LNCaP clone FGC (cell line): ENCODE data around the gene PSAT1.

Experiments
- DNase-seq: peaks from one replicate; pipeline ENCODE4 v3.0.0-alpha.2; 2011; ENCODE audit warnings: low read depth
- H3K4me3 ChIP-seq: 2 replicates; pipeline ENCODE4 v1.5.1; 2011; ENCODE audit warnings: mild to moderate bottlenecking, low read depth, low read length, control low read depth
- CTCF ChIP-seq: IDR thresholded peaks from 2 replicates; pipeline ENCODE4 v1.5.1; 2012; ENCODE audit warnings: mild to moderate bottlenecking; ENCODE audit not compliant: control insufficient read depth, insufficient read depth; ENCODE audit errors: extremely low read depth

PSAT1 gene

GRCh38 chr9:78306222-78307076 lies 9.5 kb downstream of the PSAT1 start:
- DNase-seq: no peak
- H3K4me3 ChIP-seq: no peak overlapping the region
- no peak for TF ChIP-seq CTCF

GRCh38 chr9:78307360-78307759 lies 10.4 kb downstream of the PSAT1 start:
- H3K4me3 ChIP-seq: no peak overlapping the region
- no peak for TF ChIP-seq CTCF
- no peak for DNase-seq

- no peak for DNase-seq
- H3K4me3 ChIP-seq: no peak overlapping the region
- TF ChIP-seq CTCF: no peak
Measured at GRCh38 chr9:78309066-78309465, 12.1 kb downstream of the PSAT1 start.

- no peak for TF ChIP-seq CTCF
- H3K4me3 ChIP-seq: no peak overlapping the region
- no peak for DNase-seq
Measured at GRCh38 chr9:78311075-78311474, 14.2 kb downstream of the PSAT1 start.

GRCh38 chr9:78311886-78312524 lies 15.1 kb downstream of the PSAT1 start:
- no peak for TF ChIP-seq CTCF
- H3K4me3 ChIP-seq: peak overlapping the region; percentile 30
- DNase-seq: peak; percentile 91

GRCh38 chr9:78314550-78314949 lies 17.6 kb downstream of the PSAT1 start:
- no peak overlapping the region for H3K4me3 ChIP-seq
- no peak for TF ChIP-seq CTCF
- no peak for DNase-seq
